CD4-positive, alpha-beta T cell (primary cell): ENCODE data around the gene DNAJC8. TPM values are rescaled to one million over a fixed set of nuclear protein-coding genes. Genes with fewer than 3 reads are reported as not detected.

ENCODE experiments used
- ATAC-seq: fragments of 200-7000 bp; cut with Tn5 transposase; one replicate; pipeline ENCODE4 v1.10.0; 2022; ENCODE audit warnings: mild to moderate bottlenecking; ENCODE audit not compliant: poor library complexity
- CTCF ChIA-PET: fragments of 350-600 bp; sonication (Branson Sonifier 250); formaldehyde crosslinking; loops from one replicate; lab custom pipeline; 2021; ENCODE audit warnings: antibody characterized with exemption, inconsistent platforms; lab: Charles Lee
- POLR2A ChIA-PET: fragments of 350-600 bp; sonication (Branson Sonifier 250); formaldehyde crosslinking; loops from one replicate; lab custom pipeline; 2021; ENCODE audit warnings: antibody characterized with exemption, inconsistent platforms; lab: Charles Lee
- DNase-seq, 14 experiments: peaks; one replicate each; pipeline ENCODE4 v3.0.0-alpha.2; 2013 to 2020; ENCODE audit warnings: mixed read lengths in 2 of 14
- H3K27ac ChIP-seq, 2 donors: one replicate each; pipeline versions ENCODE4 v1.5.1 to v1.7.0; 2013; ENCODE audit warnings: low read length in 2 of 2, low read depth in 1 of 2, mild to moderate bottlenecking in 1 of 2
- H3K27me3 ChIP-seq, 2 experiments: 1 replicate in 1 of 2; 2 replicates in 1 of 2; pipeline versions ENCODE4 v1.6.1 to v1.7.0; 2013; ENCODE audit warnings: low read length in 2 of 2, control low read depth in 1 of 2, mild to moderate bottlenecking in 1 of 2, moderate library complexity in 1 of 2; ENCODE audit not compliant: insufficient read depth in 2 of 2, control insufficient read depth in 1 of 2
- H3K36me3 ChIP-seq: one replicate; pipeline ENCODE4 v1.6.1; 2013; ENCODE audit warnings: low read length, control low read depth; ENCODE audit not compliant: insufficient read depth
- H3K4me1 ChIP-seq: one replicate; pipeline ENCODE4 v1.6.1; 2013; ENCODE audit warnings: low read length, control low read depth; ENCODE audit not compliant: insufficient read depth
- H3K4me3 ChIP-seq: one replicate; pipeline ENCODE4 v1.5.1; 2013; ENCODE audit warnings: mild to moderate bottlenecking, low read length, moderate library complexity
- H3K9me3 ChIP-seq, 2 experiments: 1 replicate in 1 of 2; 2 replicates in 1 of 2; pipeline versions ENCODE4 v1.6.1 to v1.7.0; 2013; ENCODE audit warnings: low read length in 2 of 2, mild to moderate bottlenecking in 2 of 2, control low read depth in 1 of 2, moderate library complexity in 1 of 2; ENCODE audit not compliant: control insufficient read depth in 1 of 2, insufficient read depth in 1 of 2
- H3K27ac Mint-ChIP-seq: one replicate; pipeline ENCODE4 v1.8.0; 2020; ENCODE audit warnings: mixed read lengths
- H3K27me3 Mint-ChIP-seq: one replicate; pipeline ENCODE4 v1.8.0; 2021; ENCODE audit warnings: mixed read lengths
- H3K36me3 Mint-ChIP-seq: one replicate; pipeline ENCODE4 v1.8.0; 2021; ENCODE audit warnings: low read depth, mixed read lengths
- H3K4me1 Mint-ChIP-seq: one replicate; pipeline ENCODE4 v1.8.0; 2021; ENCODE audit warnings: low read depth, mixed read lengths
- H3K4me3 Mint-ChIP-seq: one replicate; pipeline ENCODE4 v1.8.0; 2020; ENCODE audit warnings: mild to moderate bottlenecking, mixed read lengths
- H3K9me3 Mint-ChIP-seq: one replicate; pipeline ENCODE4 v1.8.0; 2020; ENCODE audit warnings: mixed read lengths
- intact Hi-C, 2 experiments: fragments of 100-400 bp; cut with DNase I in 1 of 2; cut with micrococcal nuclease in 1 of 2; formaldehyde crosslinking; loops; one replicate each; pipeline versions ENCODE4 v1.15.1 to v1.9.0; 2023 to 2025; cut with DNase I, micrococcal nuclease
- total RNA-seq, 174 experiments: library from RNA in 2 of 174; stranded (reverse) in 2 of 174; gene quantifications; one replicate each; pipeline ENCODE4 v1.2.3 and lab custom pipeline; 2021 to 2026
- TF ChIP-seq, protein P1 (sequence below): fragments of 200-600 bp; IDR thresholded peaks from one replicate; pipeline ENCODE4 v1.8.0; 2022; ENCODE audit warnings: antibody characterized with exemption, mild to moderate bottlenecking

The DNAJC8 gene
- total RNA-seq, 2 experiments from 2014 or later = 56.3 to 56.9 TPM

DNA sequence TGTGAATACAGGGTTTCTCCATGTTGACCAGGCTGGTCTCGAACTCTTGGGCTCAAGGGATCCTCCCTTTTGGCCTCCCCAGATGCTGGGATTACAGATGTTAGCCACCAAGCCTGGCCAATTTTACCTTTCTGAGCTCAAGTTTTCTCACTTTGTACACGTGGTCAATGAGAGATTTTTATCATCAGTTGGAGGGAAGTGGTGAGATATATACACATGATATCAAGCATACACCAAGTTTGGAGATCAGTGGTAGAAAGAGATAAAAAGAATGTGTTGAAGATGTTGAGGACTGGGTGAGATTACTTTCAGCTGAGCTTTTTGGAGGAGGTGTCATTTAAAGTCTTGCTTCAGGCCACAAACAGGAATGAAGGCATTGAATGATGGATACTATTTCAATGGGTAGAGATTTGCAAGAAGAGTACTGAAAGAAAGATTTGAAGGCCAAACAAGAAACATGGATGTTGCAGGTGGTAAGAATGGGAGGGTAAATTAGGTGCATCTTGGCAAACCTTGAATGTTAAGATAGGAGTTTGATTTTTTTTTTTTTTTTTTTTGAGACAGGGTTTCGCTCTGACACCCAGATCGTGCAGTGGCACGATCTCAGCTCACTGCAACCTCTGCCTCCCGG, 23.5 kb upstream of the DNAJC8 start:
- no peaks in the 10 kb centered on the region for H3K9me3 Mint-ChIP-seq
- Histone ChIP-seq H3K27me3 (no peaks in the 10 kb centered on the region), H3K27ac (no peak overlapping the region), H3K4me3 (no peak overlapping the region), H3K4me1 (peaks cover 59% of the 10 kb centered on the region), H3K9me3 (no peaks in the 10 kb centered on the region), H3K36me3 (no peaks in the 10 kb centered on the region)
- POLR2A ChIA-PET = interaction anchor here (0.6 to 6.1 kb wide), 12 partner anchors 8 to 480 kb away, joined by 3 to 92 read pairs (median 4); partner anchors contain the start of genes ATP5IF1, MED18 and YTHDF2
- peak in 3 of 14 experiments; percentile 66 to 81 (median 75) for DNase-seq
- H3K27me3 Mint-ChIP-seq = no peaks in the 10 kb centered on the region
- CTCF ChIA-PET = interaction anchor here (0.5 to 4.2 kb wide), 4 partner anchors 8 to 1088 kb away, joined by 3 to 47 read pairs (median 4); no protein-coding TSS in a partner anchor
- H3K36me3 Mint-ChIP-seq = no peaks in the 10 kb centered on the region
- intact Hi-C loops = loop anchor here (1.0 to 10.0 kb wide), 2 partner anchors 8 to 478 kb away; partner anchors contain the start of gene YTHDF2 (in 1 of the 2)
- peak overlapping the region; percentile 54 for H3K27ac Mint-ChIP-seq
- TF ChIP-seq, protein P1, sequence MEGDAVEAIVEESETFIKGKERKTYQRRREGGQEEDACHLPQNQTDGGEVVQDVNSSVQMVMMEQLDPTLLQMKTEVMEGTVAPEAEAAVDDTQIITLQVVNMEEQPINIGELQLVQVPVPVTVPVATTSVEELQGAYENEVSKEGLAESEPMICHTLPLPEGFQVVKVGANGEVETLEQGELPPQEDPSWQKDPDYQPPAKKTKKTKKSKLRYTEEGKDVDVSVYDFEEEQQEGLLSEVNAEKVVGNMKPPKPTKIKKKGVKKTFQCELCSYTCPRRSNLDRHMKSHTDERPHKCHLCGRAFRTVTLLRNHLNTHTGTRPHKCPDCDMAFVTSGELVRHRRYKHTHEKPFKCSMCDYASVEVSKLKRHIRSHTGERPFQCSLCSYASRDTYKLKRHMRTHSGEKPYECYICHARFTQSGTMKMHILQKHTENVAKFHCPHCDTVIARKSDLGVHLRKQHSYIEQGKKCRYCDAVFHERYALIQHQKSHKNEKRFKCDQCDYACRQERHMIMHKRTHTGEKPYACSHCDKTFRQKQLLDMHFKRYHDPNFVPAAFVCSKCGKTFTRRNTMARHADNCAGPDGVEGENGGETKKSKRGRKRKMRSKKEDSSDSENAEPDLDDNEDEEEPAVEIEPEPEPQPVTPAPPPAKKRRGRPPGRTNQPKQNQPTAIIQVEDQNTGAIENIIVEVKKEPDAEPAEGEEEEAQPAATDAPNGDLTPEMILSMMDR = no peak
- peaks cover 44% of the 10 kb centered on the region for H3K4me1 Mint-ChIP-seq
- peak overlapping the region; percentile 67 for H3K4me3 Mint-ChIP-seq
- peak; percentile 17 for ATAC-seq

DNA sequence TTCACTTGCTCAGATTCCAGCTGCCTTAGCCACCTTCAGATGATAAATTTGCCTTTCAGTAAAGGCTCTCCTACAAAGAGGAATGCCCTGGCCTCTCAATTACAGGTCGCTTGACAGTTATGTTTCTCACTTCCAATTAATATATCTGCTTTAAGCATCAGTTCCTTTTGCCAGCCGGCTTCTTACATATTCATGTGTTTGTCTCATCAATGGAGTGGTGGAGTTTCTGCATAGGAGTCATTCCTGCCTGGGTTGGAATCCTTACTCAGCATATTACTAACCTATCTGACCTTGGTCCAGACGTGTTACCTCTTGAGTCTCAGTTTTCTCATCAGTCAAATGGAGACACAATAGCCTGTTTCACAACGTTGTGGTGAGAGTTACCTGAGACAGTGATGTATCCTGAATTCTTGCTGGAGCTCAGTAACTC, 17.1 kb upstream of the DNAJC8 start:
- no peaks in the 10 kb centered on the region for H3K36me3 Mint-ChIP-seq
- DNase-seq (no peak), ATAC-seq (no peak)
- H3K4me1 Mint-ChIP-seq = peaks cover 35% of the 10 kb centered on the region
- no peaks in the 10 kb centered on the region for H3K9me3 Mint-ChIP-seq
- H3K4me1 ChIP-seq = peaks cover 39% of the 10 kb centered on the region
- H3K9me3 ChIP-seq = no peaks in the 10 kb centered on the region
- no peaks in the 10 kb centered on the region for H3K36me3 ChIP-seq
- H3K27me3 ChIP-seq = no peaks in the 10 kb centered on the region
- H3K27me3 Mint-ChIP-seq = no peaks in the 10 kb centered on the region
- no peak overlapping the region for H3K27ac Mint-ChIP-seq
- no peak overlapping the region for H3K27ac ChIP-seq
- ChIA-PET CTCF (interaction anchor here (1.4 to 3.0 kb wide), 5 partner anchors 8 to 159 kb away, joined by 3 to 47 read pairs (median 10); partner anchors contain the start of genes MED18 and SESN2), POLR2A (interaction anchor here (0.9 to 5.2 kb wide), 2 partner anchors 9 to 36 kb away, joined by 3 to 92 read pairs; partner anchors contain the start of gene SESN2)
- intact Hi-C loops = loop anchor here (2.0 to 10.0 kb wide), 10 partner anchors 81 to 932 kb away; partner anchors contain the start of genes PHACTR4 (in 1 of the 2), RCC1 (in 1 of the 2), RNU11 (in 1 of the 2) and SRSF4 (in 1 of the 2)
- H3K4me3 Mint-ChIP-seq = no peak overlapping the region
- TF ChIP-seq, protein P1 = no peak
- H3K4me3 ChIP-seq = no peak overlapping the region

DNA sequence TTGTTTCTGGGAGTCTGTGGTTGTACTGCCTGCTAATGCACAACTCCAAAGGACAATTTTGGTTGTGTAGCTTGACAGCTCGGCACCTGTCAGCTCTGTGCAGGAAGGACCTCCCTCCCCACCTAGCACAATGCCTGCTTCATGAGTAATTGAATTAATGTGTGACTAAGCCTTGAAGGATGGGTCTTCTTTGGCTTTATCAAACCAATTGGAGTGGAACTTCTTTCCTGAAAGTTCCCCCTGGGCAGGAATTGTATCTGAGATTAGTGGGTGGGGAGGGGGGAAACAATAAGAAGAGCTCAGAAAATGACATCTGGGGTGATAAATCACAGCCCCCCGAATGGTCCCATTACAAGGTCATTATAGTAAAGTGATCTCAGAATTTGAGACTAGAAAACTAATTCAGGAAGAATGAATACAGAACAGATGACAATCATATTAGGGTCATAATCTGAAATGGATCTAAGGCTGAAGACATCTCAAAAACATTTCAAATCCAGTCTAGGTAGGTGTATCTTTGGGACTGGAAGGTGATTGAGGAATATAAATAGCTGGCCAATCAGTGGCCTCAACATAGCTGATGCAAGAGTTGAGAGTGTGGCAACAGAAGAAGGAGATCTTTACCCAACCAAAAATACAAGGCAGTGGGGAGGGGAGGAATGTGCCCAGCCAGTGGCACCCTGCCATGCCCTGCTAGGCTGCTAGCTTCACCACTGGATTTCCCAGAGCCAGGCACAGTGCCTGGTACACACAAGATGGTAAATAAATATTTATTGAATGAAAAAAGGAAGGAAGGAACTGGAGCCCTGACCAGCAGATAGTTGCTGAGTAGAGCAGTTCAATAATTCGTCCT, 16.4 kb upstream of the DNAJC8 start:
- ChIA-PET POLR2A (interaction anchor here (0.6 to 7.1 kb wide), 18 partner anchors 9 to 399 kb away, joined by 3 to 131 read pairs (median 4); partner anchors contain the start of genes ATP5IF1, DNAJC8, MED18 and RCC1), CTCF (interaction anchor here (0.6 to 3.0 kb wide), 19 partner anchors 9 to 354 kb away, joined by 3 to 47 read pairs (median 6); partner anchors contain the start of genes ATP5IF1, MED18, PHACTR4 and SESN2)
- DNase-seq (peak in 5 of 14 experiments; percentile 12 to 60 (median 48)), ATAC-seq (no peak)
- peak overlapping the region; percentile 87 for H3K4me3 Mint-ChIP-seq
- intact Hi-C loops = loop anchor here (2.0 to 10.0 kb wide), 9 partner anchors 82 to 933 kb away; partner anchors contain the start of genes PHACTR4 (in 1 of the 2), RCC1 (in 1 of the 2), RNU11 (in 1 of the 2) and SRSF4 (in 1 of the 2)
- H3K9me3 Mint-ChIP-seq = no peaks in the 10 kb centered on the region
- peak overlapping the region; percentile 86 for H3K27ac Mint-ChIP-seq
- no peaks in the 10 kb centered on the region for H3K36me3 Mint-ChIP-seq
- Histone ChIP-seq H3K27ac (peak overlapping the region in 1 of 2 donors; percentile 80), H3K4me3 (peak overlapping the region; percentile 21), H3K9me3 (no peaks in the 10 kb centered on the region), H3K27me3 (no peaks in the 10 kb centered on the region), H3K36me3 (no peaks in the 10 kb centered on the region), H3K4me1 (peaks cover 46% of the 10 kb centered on the region)
- no peaks in the 10 kb centered on the region for H3K27me3 Mint-ChIP-seq
- H3K4me1 Mint-ChIP-seq = peaks cover 41% of the 10 kb centered on the region
- TF ChIP-seq, protein P1 = no peak
